HG02623 (cell line): ENCODE results near the gene AP1M2.
"Not testable (repeated sequence)": the region's sequence is repeated elsewhere in the genome, so short reads cannot be mapped to it uniquely, and the experiment has no call there.

ENCODE experiments used
- ATAC-seq: cut with Tn5 transposase; IDR thresholded peaks from one replicate; pipeline ENCODE4 v1.9.1; 2021; ENCODE audit warnings: moderate library complexity; ENCODE audit not compliant: unreplicated experiment

Gene AP1M2

DNA sequence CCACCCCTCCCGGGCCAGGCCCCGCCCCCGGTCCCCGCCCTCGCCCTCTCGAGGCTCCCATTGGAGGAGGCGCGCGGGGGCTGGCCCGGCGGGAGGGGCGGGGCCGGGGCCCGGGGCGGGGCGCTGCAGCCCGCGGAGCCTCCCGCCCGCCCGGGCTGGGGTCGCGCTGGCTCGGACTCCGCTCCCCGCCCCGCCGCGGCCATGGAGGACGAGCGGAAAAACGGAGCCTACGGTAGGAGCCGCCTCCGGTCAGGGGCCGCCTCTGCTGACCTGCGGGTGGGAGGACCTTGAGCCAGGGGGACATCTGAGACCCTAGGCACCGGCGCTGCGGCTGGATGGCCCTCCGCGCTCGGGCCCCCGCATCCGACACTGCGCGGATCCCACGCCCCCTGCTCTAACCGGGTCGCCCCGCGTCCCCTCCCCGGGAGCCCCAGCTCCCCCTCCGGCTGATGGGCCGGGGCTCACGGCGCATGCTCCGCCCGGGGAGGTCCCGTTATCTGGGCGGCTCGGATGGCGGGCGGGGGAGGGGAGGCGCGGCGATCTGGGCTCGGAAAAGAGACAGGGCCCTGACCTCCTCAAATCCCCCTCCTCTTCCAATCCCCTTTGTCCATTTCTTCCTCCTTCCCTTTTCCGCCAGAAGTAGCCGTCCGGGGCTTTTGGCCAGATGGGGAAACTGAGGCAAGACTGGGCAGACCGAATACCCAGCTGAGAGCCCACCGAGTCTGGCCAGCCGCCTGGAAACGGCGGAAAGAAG, 15.4 kb upstream of the AP1M2 start:
- ATAC-seq = peak; percentile 49

DNA sequence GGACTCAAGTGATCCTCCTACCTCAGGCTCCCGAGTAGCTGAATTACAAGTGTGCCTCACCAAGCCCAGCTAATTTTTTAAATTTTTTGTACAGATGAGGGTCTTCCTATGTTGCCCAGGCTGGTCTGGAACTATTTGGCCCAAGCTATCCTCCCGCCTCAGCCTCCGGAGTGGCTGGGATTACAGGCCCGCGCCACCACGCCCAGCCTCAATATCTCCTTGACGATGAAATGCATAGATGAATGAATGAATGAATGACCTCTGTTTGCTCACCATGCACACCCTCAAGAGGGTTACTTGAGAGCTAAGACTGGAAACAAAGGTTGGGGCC, 14.9 kb upstream of the AP1M2 start:
- no peak for ATAC-seq

DNA sequence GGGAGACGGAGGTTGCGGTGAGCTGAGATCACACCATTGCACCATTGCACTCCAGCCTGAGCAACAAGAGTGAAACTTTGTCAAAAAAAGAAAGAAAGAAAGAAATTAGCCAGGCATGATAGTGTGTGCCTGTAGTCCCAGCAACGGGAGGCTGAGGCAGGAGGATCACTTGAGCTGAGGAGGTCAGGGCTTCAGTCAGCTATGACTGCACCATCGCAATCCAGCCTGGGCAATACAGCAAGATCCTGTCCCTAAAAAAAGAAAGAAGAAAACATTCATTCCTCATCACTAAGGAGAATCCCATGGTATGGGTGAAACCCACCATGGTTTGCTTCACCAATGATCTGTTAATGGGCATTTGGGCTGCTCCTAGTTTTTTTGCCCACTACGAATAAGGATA, 13.0 kb upstream of the AP1M2 start:
- no peak for ATAC-seq

DNA sequence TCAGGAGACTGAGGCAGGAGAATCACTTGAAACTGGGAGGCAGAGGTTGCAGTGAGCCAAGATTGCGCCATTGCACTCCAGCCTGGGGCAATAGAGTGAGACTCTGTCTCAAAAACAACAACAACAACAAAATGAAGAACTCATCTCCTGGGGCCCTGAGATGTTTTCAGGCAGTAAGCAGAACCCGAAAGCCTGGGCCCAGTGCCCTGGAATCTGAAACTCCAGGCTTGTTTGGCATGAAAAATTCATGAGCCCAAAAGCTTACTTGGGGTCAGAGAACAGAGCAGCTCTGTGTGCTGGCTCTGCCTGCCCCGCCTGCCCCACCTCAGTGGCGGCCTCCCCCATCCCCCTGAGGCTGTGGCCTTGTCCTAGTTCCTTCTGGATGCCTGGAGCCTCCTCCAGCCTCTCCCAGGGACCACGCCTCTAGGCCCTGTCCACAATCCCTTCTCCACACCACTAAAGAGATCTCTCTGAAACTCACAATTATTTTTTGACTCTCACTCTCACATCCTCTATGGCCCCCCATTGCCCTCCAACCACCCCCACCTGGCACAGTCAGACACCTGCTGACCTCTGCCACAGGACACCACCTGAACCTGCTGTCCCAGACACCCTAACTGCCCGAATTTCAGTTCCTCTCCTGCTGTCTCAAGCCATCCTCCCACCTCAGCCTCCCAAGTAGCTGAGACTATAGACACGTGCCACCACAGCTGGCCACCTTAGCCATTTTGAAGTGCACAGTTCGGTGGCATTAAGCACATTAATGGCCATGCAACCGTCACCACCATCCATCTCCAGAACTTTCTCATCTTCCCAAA, 6.9 kb upstream of the AP1M2 start:
- no peak for ATAC-seq

DNA sequence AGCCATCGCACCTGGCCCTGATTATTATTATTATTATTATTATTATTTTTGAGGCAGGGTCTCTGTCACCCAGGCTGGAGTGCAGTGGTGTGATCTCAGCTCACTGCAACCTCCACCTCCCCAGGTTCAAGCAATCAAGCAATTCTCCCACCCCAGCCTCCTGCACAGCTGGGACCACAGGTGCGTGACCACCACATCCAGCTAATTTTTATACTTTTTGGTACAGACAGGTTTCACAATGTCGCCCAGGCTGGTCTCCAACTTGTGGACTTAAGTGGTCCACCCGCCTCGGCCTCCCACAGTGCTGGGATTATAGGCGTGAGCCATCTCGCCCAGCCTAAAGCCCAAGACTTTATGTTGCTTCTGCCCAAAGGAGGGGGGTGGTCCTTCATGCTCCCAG, 6.0 kb upstream of the AP1M2 start:
- ATAC-seq = no peak

DNA sequence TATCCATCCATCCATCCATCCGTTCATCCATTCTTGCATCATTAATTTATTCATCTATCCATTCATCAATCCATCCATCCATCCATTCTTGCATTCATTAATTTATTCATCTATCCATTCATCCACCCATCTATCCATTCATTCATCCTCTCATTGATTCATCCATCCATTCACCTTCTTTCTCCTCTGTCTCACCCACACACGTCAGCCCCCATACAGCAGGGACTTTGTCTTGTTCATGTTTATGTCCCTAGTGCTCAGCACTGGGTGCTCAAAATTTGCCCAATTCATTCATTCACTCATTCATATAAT, 683 bp upstream of the AP1M2 start:
- no peak for ATAC-seq

DNA sequence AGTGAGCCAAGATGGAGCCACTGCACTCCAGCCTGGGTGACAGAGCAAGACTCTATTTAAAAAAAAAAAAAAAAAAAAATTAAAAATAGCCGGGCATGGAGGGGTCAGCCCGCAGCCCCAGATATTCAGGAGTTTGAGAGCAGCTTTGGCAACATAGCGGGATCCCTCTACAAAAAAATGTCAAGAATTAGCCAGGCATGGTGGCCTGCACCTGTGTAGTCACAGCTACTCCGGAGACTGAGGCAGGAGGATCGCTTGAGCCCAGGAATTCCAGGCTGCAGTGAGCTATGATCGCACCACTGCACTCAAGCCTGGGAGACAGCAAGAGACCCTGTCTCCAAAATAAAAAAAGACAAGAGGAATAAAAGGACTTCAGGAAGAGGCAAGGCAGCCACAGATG, 716 bp downstream of the AP1M2 start:
- ATAC-seq = no peak

DNA sequence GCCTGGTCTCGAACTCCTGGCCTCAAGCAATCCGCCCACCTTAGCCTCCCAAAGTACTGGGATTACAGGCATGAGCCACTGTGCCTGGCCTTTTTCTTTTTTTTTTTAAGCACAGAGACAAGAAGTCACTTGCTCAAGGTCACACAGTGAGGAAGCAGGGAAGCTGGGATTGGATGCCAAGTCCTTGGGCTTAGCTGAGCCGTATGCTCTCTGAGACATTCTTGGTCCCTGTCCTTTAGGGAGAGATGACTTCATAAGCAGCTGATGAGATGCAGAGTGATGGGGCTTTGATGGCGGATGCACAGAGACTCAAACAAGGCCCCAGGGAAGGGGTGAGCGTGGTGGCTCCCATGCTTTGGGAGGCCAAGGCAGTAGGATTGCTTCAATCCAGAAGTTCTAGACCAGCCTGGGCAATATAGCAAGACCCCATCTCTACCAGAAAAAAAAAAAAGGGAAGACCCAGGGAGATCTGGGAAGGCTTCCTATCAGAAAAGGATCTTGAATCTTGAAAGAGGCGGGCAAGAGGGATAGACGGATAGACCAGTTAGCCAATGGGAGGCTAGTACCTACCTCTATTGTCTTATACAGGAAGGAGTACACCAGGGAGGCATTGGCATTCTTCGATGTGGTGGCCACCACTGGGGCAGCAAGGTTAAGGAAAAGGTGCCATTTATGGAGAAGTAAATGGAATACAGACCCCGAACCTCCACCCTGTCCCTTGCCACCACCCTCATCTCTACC, 3.9 kb downstream of the AP1M2 start:
- ATAC-seq = no peak

DNA sequence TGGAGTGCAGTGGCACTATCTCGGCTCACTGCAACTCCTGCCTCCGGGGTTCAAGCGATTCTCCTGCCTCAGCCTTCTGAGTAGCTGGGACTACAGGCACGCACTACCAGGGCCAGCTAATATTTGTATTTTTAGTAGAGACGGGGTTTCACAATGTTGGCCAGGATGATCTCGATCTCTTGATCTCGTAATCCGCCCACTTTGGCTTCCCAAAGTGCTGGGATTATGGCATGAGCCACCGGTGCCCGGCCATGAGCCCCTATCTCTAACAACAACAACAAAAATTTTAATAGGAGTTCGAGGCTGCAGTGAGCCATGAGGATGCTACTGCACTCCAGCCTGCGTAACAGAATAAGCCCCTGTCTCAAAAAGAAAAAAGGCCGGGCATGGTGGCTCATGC, 5.0 kb downstream of the AP1M2 start:
- ATAC-seq = no peak

DNA sequence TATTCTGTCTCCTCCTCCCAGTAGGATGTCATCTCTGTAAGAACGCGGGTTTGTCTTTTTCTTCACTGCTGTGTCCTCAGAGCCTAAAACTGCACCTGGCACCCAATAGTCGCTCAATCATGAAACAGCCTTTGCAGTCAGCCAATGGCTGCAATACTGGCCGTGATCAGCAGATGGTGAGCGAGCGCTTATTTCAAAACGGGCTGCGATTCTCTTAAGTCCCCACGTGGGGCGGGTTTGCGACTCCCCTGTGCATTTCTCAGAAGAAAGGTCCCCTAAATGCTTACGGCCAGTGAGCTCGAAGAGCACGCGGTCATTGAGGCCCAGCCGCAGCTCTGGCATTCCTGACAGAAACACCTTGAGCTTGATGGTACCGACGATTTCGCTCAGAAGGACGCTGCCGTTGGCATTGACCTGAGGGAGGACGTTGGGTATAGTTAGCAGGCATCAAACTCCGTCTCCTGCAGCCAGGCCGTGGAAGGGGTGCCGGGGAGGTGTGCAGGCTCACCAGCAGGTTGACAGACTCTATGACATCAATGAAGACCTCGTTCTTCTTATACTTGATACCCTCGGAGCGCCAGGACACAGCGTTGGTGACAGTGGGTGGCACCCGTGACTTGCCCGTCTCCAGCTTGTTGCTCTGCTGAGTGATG, 6.0 kb downstream of the AP1M2 start:
- ATAC-seq = no peak

DNA sequence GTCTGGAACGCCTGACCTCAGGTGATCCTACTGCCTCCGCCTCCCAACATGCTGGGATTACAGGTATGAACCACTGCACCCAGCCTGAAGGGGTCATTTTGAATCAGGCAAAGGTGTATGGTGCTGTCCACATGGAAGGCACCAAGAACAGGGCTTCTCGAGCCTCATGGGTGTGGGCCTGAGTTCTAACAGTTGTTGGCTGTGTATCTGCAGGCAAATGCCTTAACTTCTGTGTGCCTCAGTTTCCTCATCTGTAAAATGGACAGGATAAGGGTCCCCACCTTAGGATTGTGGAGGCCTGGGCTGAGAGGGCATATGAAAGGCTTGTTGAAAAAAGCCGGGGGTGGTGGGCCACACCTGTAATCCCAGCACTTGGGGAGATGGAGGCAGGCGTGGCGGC, 9.2 kb downstream of the AP1M2 start:
- no peak for ATAC-seq

DNA sequence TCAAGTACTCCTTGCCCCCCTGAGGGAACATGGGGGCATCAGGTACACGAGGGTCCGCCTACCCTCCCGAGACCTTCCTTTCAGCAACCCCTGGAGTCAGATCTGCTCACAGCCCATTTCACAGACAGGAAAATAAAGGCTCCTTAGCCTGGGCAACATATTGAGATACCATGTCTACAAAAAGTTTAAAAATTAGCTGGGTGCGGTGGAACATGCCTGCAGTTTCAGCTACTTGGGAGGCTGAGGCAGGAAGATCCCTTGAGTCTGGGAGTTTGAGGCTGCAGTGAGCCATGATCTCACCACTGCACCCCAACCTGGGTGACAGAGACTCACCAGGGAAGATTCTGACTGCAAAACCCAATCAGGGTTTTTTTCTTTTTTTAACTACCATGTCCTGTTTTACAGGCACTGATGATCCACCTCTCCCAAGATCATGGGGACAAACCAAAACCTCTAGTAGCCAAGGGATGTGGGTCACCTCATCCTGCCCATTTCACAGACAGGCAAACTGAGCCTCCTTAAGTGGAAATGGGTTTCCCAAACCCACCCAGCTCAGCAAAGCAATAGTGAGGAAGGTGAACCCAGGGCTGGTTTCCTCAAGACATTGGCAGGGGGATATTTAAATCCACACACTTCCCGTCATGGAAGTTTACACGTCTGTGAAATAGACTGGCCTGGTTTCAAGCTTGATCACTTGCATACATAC, 11.9 kb downstream of the AP1M2 start:
- no peak for ATAC-seq

DNA sequence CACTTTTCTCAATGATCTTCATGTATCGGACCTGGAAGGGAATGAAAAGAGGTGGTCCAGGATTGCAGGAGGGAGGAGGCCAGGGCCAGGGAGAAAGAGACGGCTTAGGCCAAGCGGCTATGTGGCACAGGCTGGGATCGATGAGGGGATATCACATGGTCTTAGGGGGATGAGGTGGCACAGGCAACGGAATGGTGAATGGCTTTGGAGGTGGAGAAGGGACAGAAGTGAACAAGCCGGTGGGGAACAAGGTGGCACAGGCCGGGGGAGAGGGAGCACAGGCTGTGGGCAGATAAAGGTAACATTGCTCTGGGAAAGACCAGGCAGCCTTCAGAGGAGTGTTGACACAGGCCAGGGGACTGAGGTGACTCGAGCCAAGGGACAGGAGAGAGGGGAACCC, 12.7 kb downstream of the AP1M2 start:
- ATAC-seq = no peak

DNA sequence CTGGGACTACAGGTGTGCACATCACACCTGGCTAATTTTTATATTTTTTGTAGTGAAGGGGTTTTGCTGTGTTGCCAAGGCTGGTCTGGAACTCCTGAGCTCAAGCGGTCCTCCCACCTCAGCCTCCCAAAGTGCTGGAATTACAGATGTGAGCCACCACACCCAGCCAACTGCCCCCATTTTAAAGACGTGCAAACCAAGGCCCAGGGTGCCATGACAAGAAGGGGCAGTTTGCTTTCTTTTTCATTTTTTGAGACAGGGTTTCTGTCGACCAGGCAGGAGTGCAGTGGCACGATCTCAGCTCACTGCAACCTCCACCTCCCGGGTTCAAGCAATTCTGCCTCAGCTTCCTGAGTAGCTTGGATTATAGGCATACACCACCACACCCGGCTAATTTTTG, 13.3 kb downstream of the AP1M2 start:
- ATAC-seq = not testable (repeated sequence)

DNA sequence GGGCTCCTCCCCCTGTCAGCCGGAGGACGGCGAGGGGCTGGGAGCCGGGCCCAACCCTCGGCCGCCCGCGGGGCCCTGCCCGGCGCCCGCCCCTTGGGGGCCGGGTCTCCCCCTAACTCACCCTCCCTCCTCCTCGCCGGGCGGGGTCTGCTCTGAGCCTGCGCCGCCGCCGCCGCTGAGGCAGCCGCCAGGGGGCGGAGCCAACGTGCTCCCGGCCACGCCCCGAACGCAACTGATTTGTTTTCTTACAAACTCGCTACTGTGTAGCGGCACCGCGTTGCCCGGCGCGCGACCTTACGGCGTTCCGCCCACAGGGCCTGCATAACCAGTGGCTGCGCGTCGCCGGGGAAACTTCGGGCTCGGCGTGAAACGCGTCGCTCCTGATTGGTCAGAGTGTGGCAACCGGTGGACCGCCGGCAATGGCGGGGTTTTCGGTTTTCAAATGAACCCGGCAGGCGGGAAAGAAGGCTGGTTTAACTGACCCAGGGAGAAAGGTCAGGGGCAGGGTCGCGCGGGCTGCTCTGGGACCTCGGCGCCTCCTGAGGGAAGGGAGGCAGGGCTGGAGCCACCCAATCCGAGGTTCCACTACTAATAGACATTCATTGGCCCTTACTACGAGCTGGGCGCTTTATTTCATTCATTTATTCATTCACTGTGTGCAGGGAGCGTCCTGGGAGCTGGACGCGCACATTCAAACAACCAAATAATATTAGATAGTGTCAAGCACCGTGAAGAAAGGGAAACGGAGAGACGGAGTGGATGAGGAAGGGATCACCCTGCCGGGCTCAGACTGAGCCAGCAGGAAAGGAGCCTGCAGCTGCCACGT, 18.1 kb downstream of the AP1M2 start, which contains the start of gene CDKN2D:
Gene CDKN2D (minus strand): TSS at position 154 of the 826 bp plus-strand sequence. CDS start 326 bp downstream, outside the sequence.
- peak; percentile 69 for ATAC-seq

DNA sequence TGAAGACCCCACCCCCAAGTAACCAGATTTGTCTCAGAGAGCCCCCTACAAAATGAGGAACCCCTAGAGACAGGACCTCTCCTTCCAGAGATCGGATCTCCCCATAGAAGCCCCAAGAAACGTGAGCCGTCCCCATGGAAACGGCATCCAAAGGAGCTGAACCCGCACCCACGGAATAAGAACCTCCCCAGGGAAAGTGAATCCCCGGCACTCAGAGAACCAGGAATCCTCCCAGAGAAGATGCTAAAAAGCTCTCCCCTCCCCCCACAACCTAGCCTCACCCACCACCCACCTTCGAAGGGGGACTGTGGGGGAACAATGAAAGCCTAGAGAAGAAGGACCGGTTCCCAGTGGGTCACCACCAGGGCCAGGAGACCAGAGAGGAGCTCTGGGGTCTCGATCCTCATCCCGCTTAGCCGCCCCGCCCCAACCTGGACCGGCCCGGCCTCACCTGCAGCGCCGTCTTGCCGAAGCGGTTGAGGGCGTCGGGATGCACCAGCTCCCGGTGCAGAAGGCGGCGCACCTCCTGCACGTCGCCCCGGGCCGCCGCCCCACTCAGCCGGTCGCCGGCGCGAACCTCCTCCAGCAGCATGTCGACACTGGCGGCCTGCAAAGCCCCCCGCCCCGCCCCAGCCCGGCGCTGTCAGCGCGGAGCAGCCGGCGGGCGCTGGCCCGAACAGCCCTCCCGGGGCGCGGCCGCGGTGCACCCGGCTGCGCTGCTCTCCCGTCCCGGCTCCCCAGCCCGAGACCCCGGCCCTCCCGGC, 18.9 kb downstream of the AP1M2 start:
- ATAC-seq = peak; percentile 1

DNA sequence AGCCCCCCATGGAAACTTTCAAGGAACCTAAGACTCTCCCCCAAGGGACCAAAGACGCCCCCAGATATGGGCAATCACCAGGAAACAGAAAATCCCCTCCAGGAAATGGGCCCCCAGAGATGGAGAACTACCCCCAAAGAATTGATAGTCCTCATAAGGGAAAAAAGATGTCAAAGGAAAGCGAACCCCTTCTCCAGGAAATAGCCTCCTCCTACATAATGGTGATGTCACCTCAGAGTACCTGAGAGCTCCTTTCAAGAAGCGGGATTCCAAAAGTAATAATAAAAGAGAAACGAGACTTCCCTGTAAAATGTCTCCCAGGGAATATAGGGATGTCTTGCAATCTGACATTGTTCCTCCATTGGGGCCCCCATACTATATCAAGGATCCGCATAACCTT, 19.5 kb downstream of the AP1M2 start:
- no peak for ATAC-seq

DNA sequence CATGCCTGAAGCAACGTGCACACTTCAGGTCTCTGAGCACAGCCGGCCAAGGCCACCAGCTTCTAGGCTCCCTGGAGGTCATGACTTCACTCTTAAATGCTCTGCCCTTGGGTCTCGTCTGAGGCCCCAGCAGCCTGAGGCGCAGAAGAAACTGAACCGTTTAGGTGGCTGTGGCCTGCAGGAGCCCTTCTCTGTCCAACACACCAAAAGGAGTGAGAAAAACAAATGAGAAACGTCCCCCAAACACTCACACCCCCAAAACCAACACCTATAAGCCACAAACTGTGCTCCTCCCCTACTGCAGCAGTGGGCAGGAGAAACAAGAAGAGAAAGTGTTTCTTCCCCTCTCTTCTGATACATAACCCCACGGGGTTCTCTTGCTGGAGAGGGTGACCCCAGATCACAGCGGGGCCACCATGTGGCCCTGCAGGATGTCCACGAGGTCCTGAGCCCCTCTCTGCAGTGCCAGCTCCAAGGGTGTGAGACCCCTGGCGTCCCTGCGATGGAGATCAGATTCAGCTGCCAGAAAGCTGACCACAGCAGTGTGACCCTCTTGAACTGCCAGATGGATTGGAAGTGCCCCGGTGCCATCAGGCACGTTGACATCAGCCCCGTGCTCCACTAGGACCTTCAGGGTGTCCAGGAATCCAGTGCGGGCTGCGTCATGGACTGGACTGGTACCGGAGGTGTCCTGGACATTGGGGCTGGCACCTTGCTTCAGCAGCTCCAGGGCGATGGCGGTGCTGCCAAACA, 20.3 kb downstream of the AP1M2 start:
- ATAC-seq = no peak

DNA sequence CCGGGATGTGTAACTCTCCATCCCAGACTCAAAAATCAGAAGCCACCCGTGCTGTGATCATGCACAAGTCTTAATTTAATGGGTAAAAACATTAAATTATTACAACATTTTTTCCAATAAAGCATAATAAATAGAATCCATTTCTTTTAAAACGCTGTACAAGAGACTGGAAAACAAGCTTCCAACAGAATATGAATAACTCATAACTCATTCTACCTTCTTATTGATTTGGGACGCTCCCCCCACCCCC, 20.8 kb downstream of the AP1M2 start:
- no peak for ATAC-seq
